HG03354 (cell line): ENCODE measurements around the gene GALNT18.
A peak's percentile ranks its signal among the peaks of the same experiment; 100 is the strongest.

Source experiments
- ATAC-seq: cut with Tn5 transposase; IDR thresholded peaks from one replicate; pipeline ENCODE4 v1.9.1; 2021; ENCODE audit warnings: mild to moderate bottlenecking; ENCODE audit not compliant: unreplicated experiment, poor library complexity, severe bottlenecking

Gene GALNT18

DNA sequence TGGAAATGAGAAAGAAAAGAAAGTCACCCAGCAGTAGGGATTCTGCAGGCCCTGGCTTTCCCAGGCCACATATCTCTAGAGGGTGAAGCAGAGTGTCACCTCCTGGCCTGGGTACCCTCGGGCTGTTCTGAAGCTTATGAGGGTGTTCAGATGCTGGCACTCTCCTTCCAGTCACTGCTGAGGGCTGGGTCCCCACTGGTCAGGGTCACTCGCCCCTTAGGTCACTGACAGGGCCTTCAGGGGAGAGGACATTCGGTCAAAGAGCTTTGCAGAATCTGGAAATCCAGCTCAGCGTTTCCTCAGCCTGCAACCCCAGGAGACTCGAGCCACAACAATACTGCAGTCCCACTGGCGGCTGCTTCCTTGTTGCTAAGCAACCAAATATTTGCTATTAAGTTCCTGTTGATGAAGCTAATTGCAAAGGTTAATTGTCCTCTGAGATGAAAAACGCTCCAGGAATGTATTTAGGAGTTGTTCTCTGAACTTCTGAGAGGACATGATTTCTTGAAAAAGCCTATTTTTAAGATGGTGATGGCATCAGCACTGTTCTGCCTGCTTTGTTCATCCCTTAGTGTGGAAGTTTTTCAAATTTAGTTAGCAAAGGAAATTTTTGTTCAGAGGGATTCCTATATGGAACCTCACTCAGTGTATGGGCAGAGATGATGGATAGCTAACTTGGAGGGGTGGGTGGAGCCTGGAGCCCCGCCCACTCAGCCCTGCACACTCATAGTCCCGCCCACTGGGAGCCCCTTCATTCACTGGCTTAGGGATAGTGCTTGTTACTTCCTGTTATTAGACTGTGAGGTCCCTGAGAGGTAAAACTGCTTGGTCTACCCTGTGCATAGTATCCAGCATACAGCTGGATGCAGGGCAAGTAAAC lies 378.0 kb downstream of the GALNT18 start:
- peak; percentile 59 for ATAC-seq

DNA sequence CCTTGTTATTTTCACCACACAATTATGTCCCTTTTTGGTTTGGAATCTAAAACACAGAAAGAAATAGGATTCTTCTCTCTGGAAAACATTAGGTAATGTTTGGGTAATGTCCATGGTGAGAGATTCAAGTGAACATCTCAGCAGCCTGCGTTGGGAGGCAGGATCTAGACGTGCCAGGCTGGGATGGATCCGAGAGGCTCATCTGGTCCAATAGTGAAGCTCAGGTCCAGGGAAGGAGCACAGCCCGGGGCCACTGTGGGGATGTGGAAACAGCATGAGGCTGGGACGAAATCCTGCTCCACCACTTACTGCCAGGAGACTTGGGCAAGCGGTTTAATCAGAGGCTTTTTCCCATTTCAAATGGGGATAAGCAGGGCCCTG lies 378.6 kb downstream of the GALNT18 start:
- ATAC-seq = no peak

DNA sequence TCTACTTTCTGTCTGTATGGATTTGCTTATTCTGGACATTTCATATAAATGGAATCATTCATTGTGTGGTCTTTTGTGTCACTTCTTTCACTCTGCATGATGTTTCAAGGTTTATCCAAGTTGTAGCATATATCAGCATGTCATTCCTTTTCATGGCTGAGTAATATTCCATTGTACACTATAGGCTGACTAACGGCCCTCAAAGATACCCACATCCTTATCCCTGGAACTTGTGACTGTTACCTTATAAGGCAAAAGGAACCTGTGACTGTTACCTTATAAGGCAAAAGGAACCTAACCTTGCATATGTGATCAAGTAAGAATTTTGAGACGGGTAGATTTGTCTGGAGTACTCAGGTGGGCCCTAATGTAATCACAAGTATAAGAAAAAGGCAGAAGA lies 380.5 kb downstream of the GALNT18 start:
- no peak for ATAC-seq

DNA sequence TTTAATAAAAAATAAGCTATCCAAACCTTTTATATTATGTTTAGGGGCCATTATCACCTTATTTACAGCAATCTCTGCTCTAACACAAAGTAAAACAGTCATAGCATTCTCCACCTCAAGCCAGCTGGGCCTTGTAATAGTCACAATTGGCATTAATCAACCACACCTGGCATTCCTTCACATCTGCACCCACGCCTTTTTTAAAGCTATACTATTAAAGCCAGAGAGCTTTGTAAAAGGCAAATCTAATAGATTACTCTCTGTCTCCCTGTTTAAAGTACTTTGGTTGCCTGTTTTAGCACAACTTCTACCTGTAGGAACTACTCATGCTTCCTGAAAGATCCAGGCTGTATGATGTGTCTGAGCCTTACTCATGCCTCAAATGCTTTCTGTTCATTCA lies 381.8 kb downstream of the GALNT18 start:
- ATAC-seq = no peak

DNA sequence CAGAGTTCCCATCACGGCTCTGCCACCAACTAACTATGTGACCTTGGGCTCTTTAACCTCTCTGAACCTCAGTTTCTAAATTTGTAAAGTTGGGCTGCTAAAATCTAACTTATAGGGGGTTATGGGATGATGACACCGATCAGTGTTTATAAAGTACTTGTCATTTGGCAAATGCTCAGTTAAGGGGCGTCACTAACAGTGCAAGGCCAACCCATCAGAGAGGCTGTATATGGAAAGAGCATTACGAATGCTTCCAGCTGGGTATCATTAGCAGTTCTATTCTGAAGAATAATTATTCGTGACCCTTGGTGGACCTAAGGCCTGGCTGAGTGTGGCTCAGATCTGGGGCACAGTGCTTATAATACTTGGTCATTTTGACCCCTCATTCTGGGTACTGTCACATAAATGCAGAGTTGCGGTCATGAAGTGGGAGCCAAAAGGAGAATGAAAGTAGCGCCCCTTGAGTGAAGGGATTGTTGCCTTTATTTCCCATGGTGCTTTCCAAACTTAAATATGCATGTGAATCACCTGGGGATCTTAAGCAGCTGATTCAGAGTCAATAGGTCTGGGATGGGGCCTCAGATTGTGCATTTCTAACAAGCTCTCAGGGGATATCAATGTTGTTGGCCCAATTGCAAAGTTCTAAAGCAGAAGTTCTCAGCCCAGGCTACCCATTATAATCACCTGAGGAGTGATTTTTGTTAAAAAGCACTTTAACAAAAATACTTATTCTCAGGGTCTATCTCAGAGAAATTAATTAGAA lies 384.6 kb downstream of the GALNT18 start:
- no peak for ATAC-seq

DNA sequence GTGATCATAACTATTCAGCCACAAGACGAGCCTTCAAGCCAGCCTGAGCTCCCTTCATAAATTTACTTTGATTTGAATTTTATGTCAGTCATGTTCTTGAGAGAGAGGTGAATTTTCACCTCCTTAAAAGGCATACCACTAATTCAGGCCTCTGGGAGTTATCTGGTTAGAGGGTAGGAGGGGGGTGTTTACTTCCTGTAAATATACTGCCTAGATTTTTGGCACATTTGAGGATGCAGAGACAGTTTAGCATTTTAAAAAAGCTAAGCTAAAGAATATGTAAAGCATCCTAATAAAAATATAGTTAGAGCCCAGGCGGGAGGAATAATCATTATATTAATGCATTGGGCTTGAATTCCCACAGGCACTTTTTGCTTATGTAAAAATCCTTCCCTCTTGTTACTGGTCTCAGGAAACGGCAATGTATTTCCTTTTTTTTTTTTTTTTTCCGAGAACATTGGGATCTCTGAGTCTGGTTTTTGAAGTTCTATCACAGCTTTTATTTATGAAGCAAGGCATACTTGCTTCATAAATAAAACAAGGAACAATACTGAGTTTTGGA lies 385.2 kb downstream of the GALNT18 start:
- no peak for ATAC-seq

DNA sequence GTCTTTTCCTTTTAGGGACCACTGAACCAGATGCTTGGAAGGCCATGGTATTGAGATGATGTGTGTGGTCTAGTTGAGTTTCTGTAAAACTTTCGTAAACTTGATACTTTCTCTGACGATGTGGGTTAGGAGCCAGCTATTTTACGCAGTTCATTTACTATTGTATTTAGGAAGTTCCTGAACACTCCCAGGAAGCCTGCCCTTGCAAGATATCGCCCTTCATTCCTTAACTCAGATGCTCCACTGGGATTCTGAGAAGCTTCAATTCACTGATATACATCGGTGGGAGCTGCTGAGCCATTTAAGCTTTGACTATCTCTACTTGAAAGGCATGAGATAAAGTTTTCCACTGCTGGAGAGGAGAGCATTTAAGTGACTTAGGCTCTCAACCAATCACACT lies 390.0 kb downstream of the GALNT18 start:
- no peak for ATAC-seq

DNA sequence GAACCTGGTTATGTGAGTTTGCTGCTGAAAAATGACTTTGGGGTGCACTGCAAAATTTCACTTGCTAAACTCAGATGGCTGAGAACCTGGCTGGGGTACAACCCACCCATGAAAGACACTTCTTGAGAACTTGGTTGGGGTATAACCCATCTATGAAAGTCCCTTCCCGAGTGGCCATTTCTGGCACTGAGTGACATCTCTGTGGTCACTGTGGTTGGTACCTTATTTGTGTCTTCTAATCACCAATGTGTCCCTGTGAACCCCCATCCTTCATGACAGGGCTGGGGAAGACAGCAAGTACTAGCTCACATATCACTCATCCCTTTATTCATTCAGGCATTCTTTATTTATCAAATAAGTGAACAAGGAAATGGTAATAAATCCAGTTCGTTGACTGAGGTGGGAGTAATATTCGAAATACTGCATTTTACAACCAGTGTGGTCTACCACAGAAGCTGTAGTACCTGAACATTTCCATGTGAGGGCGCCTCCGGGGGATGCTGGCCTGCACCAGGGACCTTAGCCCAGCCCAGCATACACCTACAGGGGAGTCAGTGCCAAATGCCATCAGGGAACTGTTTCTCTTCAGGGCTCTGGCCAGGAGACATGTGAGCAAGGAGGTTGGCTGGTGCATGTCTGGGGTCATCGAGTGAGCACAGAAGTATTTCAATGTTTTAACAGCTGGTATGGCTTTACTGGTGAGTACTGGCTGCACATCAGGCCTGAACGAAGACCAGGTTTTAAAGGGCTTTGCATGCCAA lies 390.8 kb downstream of the GALNT18 start:
- peak; percentile 55 for ATAC-seq

DNA sequence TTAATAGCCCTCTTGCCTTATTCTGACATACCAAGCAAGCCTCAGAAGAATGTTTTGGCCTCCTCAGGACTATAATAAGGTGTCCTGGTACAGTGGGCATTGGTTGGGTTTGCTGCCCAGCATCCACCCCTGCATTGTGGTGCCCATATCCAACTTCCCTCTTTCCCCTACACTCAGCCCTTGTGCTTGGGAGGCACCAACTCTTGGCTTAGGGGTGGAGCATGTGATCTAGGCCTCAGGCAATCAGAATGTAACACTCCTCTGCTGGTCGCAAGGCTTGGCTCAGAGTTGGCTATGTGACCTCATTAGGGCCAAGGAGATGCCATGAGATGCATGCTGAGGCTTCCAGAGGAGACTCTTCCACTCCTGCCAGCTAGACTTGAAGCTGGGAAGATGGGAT lies 391.7 kb downstream of the GALNT18 start:
- ATAC-seq = no peak

DNA sequence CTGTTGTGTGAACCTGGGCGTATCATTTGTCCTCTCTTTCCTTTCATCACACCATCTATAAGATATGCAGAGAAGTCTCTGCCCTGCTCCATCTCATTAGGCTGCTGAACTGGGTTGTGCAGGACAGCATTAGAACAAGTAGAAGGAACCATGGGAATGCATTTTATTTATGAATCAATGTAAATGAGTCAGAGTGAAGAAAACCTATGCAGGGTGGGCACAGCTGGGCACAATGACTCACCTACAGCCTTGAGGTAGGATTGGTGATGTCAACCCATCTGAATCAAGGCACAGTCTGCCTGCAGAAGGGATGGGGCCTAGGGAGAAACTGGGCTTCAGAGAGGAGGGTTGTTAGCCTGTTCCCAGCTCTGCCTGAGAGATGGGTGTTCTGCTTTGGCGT lies 392.2 kb downstream of the GALNT18 start:
- ATAC-seq = no peak

DNA sequence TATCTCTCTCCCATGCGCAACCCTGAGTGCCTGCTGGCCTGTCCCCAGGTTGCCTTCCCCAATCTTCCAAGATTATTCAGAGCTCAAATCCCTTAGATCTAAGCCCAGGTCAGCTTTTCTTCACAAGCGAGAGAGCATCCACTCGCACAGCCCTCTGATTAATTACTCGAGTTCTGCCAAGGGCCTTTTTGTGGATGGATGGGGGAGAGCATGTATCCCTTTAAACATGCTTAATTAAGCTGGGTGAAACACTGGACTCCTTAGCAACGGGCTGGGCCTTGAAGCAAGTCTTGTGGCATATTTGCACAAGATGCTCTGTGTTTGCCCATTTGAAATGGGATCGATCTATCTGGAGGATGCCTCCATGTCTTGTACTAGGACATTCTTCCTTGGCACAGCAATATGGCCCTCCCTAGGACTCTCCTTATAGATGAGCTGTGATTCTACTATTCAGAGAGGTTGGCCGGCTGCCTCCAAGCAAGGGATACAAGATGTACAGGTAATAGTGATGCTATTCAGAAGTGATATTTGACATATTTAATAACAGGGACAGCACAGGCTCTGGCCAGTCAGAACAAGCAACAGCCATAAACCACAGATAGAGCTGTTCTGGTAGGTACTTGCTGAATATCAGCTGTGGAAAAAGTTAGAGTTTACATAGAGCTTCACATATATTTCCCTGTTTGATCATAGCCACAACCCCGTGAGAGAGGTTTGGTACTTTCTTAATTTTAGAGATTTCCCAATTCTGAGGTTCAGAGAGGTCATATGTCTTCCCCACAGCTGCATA lies 394.3 kb downstream of the GALNT18 start:
- no peak for ATAC-seq
